NCI-H1694 treated with DMSO at 0.1 percent for 48 hours (cell line): Measurements from ENCODE around the gene RUNX2.

Source experiments
- DNase-seq: peaks from one replicate; lab custom pipeline; 2025; lab: John Stamatoyannopoulos, UW

Gene RUNX2

GRCh38 chr6:45704056-45704800 is 376.1 kb downstream of the RUNX2 start:
- DNase-seq = no peak

DNA sequence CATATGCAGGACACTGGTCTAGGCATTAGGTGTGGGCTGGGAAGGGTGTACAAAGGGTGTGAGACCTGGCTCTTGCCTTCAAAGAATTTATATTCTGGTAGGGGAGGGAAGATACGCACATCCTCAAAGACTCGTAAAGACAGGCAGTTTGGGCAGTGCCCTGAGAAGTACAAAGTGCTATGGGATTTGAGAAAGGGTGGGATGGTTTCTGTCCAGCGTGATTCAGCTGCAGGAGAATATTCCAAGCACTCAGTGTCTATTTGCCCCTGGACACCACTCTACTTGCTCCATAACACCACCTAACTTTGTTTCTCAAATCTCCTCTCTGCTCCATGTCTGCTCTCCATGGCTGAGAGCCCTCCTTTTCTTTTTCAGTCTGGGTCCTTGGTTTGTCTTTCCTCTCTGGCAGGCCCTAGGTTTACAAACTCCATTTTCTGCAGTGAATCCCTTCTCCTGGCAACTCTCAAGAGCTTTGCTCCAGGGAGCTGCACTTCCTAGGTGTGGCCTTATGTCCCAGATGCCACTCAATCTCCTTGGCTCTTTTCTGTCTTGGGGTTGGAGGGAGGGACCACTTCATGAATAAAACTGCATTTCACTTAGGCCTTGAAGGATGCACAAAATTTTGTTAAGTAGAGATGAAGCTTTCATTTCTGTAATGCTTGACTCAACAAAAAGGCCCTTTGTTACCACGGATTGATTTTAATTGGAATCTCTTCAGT is 377.2 kb downstream of the RUNX2 start:
- DNase-seq = no peak

GRCh38 chr6:45706319-45706718 is 378.2 kb downstream of the RUNX2 start:
- no peak for DNase-seq

GRCh38 chr6:45707176-45707575 is 379.0 kb downstream of the RUNX2 start:
- no peak for DNase-seq

GRCh38 chr6:45709781-45710220 is 381.7 kb downstream of the RUNX2 start:
- no peak for DNase-seq

- DNase-seq = no peak
Observed at GRCh38 chr6:45710304-45710821, 382.2 kb downstream of the RUNX2 start.

DNA sequence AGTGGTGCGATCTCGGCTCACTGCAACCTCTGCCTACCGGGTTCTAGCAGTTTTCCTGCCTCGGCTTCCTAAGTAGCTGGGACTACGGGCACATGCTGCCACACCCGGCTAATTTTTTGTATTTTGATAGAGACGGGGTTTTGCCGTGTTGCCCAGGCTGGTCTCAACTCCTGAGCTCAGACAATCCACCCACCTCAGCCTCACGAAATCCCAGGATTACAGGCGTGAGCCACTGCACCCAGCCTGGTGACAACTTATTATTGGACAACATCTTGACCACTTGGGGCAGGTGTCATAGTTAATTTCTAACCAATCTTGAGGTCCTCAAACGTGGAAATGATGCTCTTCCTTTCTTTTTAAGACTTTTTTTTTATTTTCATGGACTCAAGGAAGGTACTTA is 383.9 kb downstream of the RUNX2 start:
- no peak for DNase-seq

GRCh38 chr6:45712786-45713185 is 384.7 kb downstream of the RUNX2 start:
- no peak for DNase-seq
